NAMALWA (cell line): ENCODE measurements around the gene BRD3OS.
"Not testable (repeated sequence)": the region's sequence is repeated elsewhere in the genome, so short reads cannot be mapped to it uniquely, and the experiment has no call there.

ENCODE experiments used
- DNase-seq: peaks from one replicate; pipeline ENCODE4 v3.0.0-alpha.2; 2015; ENCODE audit warnings: low spot score

The BRD3OS gene

GRCh38 chr9:133988771-133989170 lies 36.5 kb upstream of the BRD3OS start:
- not testable (repeated sequence) for DNase-seq

GRCh38 chr9:133989625-133990365 lies 35.5 kb upstream of the BRD3OS start:
- DNase-seq: no peak

GRCh38 chr9:133990366-133991213 lies 34.7 kb upstream of the BRD3OS start:
- DNase-seq: no peak

- DNase-seq: no peak
Observed at GRCh38 chr9:133991214-133991921, 33.9 kb upstream of the BRD3OS start.

- DNase-seq: peak; percentile 63
Observed at GRCh38 chr9:133991964-133992779, 33.1 kb upstream of the BRD3OS start, which contains the start of gene VAV2. Gene VAV2, minus strand, starts transcription at chr9:133992324. Its CDS starts 46 bp downstream, at chr9:133992278.

GRCh38 chr9:133992780-133993634 lies 32.3 kb upstream of the BRD3OS start:
- peak; percentile 76 for DNase-seq

GRCh38 chr9:133993635-133994253 lies 31.5 kb upstream of the BRD3OS start:
- DNase-seq: no peak

- peak; percentile 80 for DNase-seq
Observed at GRCh38 chr9:133994353-133995011, 30.8 kb upstream of the BRD3OS start.

- no peak for DNase-seq
Observed at GRCh38 chr9:133995012-133995896, 30.0 kb upstream of the BRD3OS start.

GRCh38 chr9:133996531-133997520 lies 28.5 kb upstream of the BRD3OS start:
- no peak for DNase-seq

- no peak for DNase-seq
Observed at GRCh38 chr9:133997584-133997983, 27.7 kb upstream of the BRD3OS start.

- DNase-seq: no peak
Observed at GRCh38 chr9:133998915-133999595, 26.2 kb upstream of the BRD3OS start.

GRCh38 chr9:133999851-134000265 lies 25.4 kb upstream of the BRD3OS start:
- DNase-seq: no peak

GRCh38 chr9:134002796-134003195 lies 22.5 kb upstream of the BRD3OS start:
- DNase-seq: no peak

GRCh38 chr9:134003237-134003636 lies 22.0 kb upstream of the BRD3OS start:
- no peak for DNase-seq

- DNase-seq: no peak
Observed at GRCh38 chr9:134004131-134004873, 21.0 kb upstream of the BRD3OS start.
